ENCODE measurements around the gene RAB20. TPM values are rescaled to one million over a fixed set of nuclear protein-coding genes. Genes with fewer than 3 reads are reported as not detected.
A peak's percentile ranks its signal among the peaks of the same experiment; 100 is the strongest.
"Not testable (repeated sequence)": the region's sequence is repeated elsewhere in the genome, so short reads cannot be mapped to it uniquely, and the experiment has no call there.

The RAB20 gene
- total RNA-seq (2014; rRNA removed; shearing (Covaris generic)) = 21.0 and 26.7 TPM in 2 replicates
- polyA plus RNA-seq (2015; cell fraction: cytosol; rRNA removed) = 11.2 and 12.3 TPM in 2 replicates
- polyA plus RNA-seq (2015; cell fraction: nucleus; rRNA removed) = 1.9 and 3.4 TPM in 2 replicates

GRCh38 chr13:110561344-110562035 lies at the start of gene RAB20:
Gene RAB20 (minus strand): TSS chr13:110561722. CDS start chr13:110561519, 203 bp downstream.
- peak; percentile 80 for DNase-seq (ENCODE audit: low read depth, low spot score)
- in situ Hi-C loops (cut with HindIII; ENCODE audit: low pct_unique_long_range_greater_than_20kb, low sequenced_read_pairs) = no loop called here

DNA sequence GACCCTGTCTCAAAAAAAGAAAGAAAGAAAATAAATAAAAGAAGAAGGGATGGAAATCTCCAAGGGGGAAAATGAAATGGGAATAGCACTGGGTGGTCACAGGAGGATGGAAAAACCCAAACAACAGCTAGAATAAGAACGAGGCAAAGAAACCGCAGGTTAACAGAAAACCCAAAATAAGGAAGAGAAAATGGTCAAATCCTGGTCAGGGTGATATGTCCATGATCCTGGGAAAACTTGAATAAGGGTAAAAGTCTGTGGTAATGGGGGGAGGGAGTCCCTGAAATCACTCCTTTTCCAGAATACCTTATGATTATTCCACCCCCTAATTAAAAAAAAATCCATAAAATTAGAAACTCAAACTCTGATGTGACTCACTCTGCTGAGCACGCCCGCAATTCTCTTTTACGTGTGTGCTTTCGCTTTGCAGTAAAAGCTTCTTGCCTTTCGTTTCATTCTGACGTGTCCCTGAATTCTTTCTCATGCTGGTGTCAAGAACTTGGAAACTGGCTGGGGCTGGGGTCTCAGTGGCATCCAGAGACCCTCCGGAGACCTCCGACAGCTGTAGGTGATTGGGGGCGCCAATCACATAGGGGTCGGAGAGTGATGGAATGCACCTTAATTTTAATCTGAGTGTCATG lies 49.6 kb upstream of the RAB20 start:
- DNase-seq (ENCODE audit: low read depth, low spot score) = no peak
- in situ Hi-C loops (cut with HindIII; ENCODE audit: low pct_unique_long_range_greater_than_20kb, low sequenced_read_pairs) = no loop called here

DNA sequence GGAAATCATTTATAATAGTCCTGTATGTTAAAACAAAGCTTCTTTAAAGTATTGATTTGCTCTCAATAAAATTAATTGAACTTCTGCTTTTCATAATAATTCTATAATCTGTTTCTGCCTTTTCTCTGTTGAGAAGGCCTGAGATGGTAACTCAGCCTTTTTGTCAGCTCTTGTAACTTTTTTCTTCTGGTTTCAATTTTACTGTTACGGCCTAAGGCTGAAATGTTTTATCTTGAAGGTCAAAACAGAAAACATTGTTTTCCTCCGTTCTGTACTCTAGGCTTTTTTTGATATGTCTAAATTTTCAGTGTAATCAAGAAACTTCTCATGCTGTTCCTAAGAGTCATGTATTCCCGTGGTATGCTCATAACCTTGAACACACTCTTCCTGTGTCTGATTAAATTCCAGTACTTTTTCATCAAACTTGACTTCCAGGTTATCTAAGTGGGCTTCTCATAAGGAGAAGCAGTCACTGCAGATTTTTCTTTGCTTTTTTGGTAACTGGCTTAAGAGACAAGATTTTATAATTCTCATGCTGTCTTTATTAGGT lies 46.2 kb upstream of the RAB20 start:
- no peak for DNase-seq (ENCODE audit: low read depth, low spot score)
- in situ Hi-C loops (cut with HindIII; ENCODE audit: low pct_unique_long_range_greater_than_20kb, low sequenced_read_pairs) = no loop called here

- in situ Hi-C loops (cut with HindIII; ENCODE audit: low pct_unique_long_range_greater_than_20kb, low sequenced_read_pairs); DNase-seq (ENCODE audit: low read depth, low spot score): not testable (repeated sequence)
Observed at GRCh38 chr13:110606281-110606680, 44.8 kb upstream of the RAB20 start.

DNA sequence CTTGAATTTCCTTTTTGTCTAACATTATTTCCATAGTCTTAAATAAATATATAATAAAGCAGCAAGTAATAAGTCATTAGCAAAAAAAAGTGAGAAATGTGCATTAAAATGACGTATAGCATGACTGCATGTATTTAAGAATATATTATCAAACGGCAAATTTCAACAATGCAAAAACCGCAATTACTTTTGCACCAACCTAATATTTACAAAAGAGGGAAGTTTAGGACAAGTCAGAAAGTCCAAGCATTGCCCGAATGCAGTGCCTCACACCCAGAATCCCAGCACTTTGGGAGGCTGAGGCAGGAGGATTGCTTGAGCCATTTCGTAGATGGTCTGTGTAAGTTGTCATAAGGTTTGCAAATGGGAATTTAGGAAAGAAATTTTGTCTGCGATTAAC lies 43.6 kb upstream of the RAB20 start:
- DNase-seq (ENCODE audit: low read depth, low spot score) = no peak
- in situ Hi-C loops (cut with HindIII; ENCODE audit: low pct_unique_long_range_greater_than_20kb, low sequenced_read_pairs) = no loop called here

DNA sequence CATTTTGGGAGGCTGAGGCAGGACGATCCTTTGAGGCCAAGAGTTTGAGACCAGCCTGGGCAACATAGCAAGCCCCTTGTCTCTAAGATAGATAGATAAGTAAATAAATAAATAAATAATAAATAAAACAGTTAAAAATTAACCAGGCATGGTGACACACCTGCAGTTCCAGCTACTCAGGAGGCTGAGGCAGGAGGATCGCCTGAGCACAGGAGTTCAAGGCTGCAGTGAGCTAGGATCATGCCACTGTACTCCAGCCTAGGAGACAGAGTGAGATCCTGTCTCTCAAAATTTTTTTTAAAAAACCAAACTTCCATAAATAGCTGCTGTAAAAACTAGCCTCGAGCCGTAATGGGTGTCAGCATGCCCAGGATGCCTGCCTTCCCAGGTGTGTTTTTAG lies 39.5 kb upstream of the RAB20 start:
- in situ Hi-C loops (cut with HindIII; ENCODE audit: low pct_unique_long_range_greater_than_20kb, low sequenced_read_pairs) = no loop called here

DNA sequence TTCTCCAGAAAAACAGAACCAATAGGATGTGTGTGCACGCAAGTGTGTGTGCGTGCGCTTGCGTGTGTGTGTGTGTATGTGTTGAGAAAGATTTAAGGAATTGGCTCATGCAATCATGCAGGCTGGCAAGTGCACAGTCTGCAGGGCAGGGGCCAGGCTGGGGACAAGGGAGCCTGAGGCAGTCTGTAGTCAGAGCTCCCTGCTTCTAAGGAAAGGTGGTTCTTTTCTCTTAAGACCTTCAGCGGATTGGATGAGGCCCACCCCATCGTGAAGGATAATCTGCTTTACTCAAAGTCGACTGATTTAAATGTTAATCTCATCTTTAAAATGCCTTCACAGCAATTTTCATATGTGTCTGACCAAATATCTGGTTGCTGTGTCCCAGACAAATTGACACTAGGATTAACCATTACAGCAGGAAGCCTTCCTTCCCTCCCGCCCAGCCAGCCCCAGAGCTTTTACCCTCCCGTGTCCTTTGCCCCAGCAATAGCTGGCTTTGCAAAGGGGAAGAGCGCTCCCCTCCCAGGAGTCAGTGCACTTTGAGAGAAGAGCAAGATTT lies 38.8 kb upstream of the RAB20 start:
- no peak for DNase-seq (ENCODE audit: low read depth, low spot score)
- in situ Hi-C loops (cut with HindIII; ENCODE audit: low pct_unique_long_range_greater_than_20kb, low sequenced_read_pairs) = no loop called here

More for the DNA sequence above, 39.5 kb upstream of the RAB20 start:
- DNase-seq (ENCODE audit: low read depth, low spot score) = no peak

- in situ Hi-C loops (cut with HindIII; ENCODE audit: low pct_unique_long_range_greater_than_20kb, low sequenced_read_pairs) = no loop called here
- no peak for DNase-seq (ENCODE audit: low read depth, low spot score)
Observed at GRCh38 chr13:110597041-110597689, 35.6 kb upstream of the RAB20 start.

- peak; percentile 74 for DNase-seq (ENCODE audit: low read depth, low spot score)
- in situ Hi-C loops (cut with HindIII; ENCODE audit: low pct_unique_long_range_greater_than_20kb, low sequenced_read_pairs) = no loop called here
Observed at GRCh38 chr13:110593430-110594130, 32.1 kb upstream of the RAB20 start.

DNA sequence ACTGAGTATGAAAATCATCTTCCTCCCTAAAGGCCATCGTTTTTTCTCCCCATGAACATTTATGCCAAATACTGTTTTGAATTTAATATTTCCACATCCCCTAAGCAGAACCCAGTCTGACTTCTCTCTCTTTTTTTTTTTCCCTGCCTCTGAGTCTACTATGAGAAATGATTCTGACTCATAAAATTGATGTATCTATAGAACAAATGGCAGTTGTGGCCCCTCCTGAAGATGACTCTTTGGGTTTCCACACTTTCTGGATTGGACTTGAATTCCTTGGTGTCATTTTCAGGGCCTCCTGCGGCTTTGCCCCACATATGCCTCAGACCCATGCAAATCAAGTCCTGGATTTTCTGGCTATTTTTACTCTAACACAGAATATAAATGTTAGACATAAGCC lies 31.1 kb upstream of the RAB20 start:
- in situ Hi-C loops (cut with HindIII; ENCODE audit: low pct_unique_long_range_greater_than_20kb, low sequenced_read_pairs) = no loop called here

DNA sequence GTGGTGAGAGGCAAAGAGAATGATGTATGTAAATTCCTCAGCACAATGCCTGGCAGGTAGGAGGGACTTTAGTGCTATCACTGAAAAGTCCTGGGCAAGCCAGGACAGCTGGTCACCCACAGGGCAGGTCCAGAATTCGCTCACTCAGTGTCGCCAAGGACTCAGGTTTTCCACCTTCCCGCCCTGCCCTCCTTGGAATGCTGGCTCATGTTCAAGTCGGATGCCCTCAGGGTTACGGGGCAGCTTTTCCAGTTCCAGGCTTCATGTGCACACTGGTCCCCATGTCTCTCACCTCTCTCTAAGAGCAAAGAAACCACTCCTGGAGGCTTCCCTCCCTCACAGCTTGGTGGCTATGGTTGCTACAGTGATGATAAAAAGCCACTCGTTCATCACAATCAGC lies 29.1 kb upstream of the RAB20 start:
- in situ Hi-C loops (cut with HindIII; ENCODE audit: low pct_unique_long_range_greater_than_20kb, low sequenced_read_pairs) = no loop called here
- no peak for DNase-seq (ENCODE audit: low read depth, low spot score)

More for the DNA sequence above, 31.1 kb upstream of the RAB20 start:
- DNase-seq (ENCODE audit: low read depth, low spot score) = no peak

- in situ Hi-C loops (cut with HindIII; ENCODE audit: low pct_unique_long_range_greater_than_20kb, low sequenced_read_pairs) = no loop called here
- no peak for DNase-seq (ENCODE audit: low read depth, low spot score)
Observed at GRCh38 chr13:110589793-110590390, 28.4 kb upstream of the RAB20 start.

- in situ Hi-C loops (cut with HindIII; ENCODE audit: low pct_unique_long_range_greater_than_20kb, low sequenced_read_pairs) = no loop called here
Observed at GRCh38 chr13:110583178-110583865, 21.8 kb upstream of the RAB20 start.

GRCh38 chr13:110582421-110582954 lies 21.0 kb upstream of the RAB20 start:
- in situ Hi-C loops (cut with HindIII; ENCODE audit: low pct_unique_long_range_greater_than_20kb, low sequenced_read_pairs) = no loop called here
- DNase-seq (ENCODE audit: low read depth, low spot score) = no peak

More at GRCh38 chr13:110583178-110583865, 21.8 kb upstream of the RAB20 start:
- DNase-seq (ENCODE audit: low read depth, low spot score) = no peak

GRCh38 chr13:110581506-110582185 lies 20.1 kb upstream of the RAB20 start:
- in situ Hi-C loops (cut with HindIII; ENCODE audit: low pct_unique_long_range_greater_than_20kb, low sequenced_read_pairs) = no loop called here
- DNase-seq (ENCODE audit: low read depth, low spot score) = no peak

- no peak for DNase-seq (ENCODE audit: low read depth, low spot score)
- in situ Hi-C loops (cut with HindIII; ENCODE audit: low pct_unique_long_range_greater_than_20kb, low sequenced_read_pairs) = no loop called here
Observed at GRCh38 chr13:110580800-110581199, 19.3 kb upstream of the RAB20 start.

All from SK-MEL-5 (cell line).